Measurements from ENCODE around the gene COPS3.

COPS3 gene

GRCh38 chr17:17217995-17218394, 63.1 kb downstream of the COPS3 start:
- no peak for DNase-seq (ENCODE audit: low read depth, low spot score)

GRCh38 chr17:17216776-17217175, 64.3 kb downstream of the COPS3 start:
- DNase-seq (ENCODE audit: low read depth, low spot score) = no peak

GRCh38 chr17:17216236-17216635, 64.8 kb downstream of the COPS3 start:
- no peak for DNase-seq (ENCODE audit: low read depth, low spot score)

- DNase-seq (ENCODE audit: low read depth, low spot score) = no peak
Observed at GRCh38 chr17:17215575-17215974, 65.5 kb downstream of the COPS3 start.

GRCh38 chr17:17214646-17215436, 66.2 kb downstream of the COPS3 start:
- DNase-seq (ENCODE audit: low read depth, low spot score) = no peak

DNA sequence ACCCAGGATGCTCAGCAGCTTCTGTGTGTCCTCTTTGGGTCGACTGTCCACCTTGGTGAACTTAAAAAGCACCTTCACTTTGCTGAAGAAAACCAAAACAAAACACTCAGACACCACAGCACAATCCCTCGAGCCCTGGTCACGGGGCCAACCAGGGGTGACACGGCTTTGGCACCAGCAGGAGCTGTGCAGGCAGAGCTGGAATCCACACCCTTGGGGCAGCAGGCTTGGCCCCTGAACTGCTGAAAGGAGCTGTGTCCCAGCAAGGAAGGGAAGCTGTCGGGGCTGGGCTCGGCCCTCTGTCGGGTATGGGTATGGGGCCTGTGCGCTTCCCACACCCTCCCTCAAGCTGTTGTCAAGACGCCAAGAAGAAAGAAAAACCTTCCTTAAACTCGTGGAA, 67.3 kb downstream of the COPS3 start:
- no peak for DNase-seq (ENCODE audit: low read depth, low spot score)

DNA sequence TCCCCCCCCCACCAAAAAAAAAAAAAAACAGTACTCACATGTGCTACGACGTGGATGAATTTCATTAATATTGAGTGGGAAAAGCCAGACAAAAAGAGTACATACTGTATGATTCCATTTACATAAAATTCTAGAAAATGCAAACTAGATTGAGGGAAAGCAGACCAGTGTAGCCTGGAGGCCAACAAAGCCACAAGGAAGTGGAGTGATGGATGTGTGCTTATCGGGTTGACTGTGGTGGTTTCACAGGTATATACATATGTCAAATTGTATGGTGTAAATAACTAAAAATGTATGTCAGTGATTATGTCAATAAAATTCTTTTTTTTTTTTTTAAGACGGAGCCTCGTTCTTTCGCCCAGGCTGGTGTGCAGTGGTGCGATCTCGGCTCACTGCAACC, 73.0 kb downstream of the COPS3 start:
- DNase-seq (ENCODE audit: low read depth, low spot score) = no peak

GRCh38 chr17:17206913-17207335, 74.1 kb downstream of the COPS3 start:
- peak; percentile 43 for DNase-seq (ENCODE audit: low read depth, low spot score)

GRCh38 chr17:17206124-17206912, 74.7 kb downstream of the COPS3 start, which contains the start of gene PLD6:
Gene PLD6, minus strand, starts transcription at chr17:17206333. Its CDS starts 47 bp downstream, at chr17:17206286.
- DNase-seq (ENCODE audit: low read depth, low spot score) = peak; percentile 64

GRCh38 chr17:17205368-17206123, 75.5 kb downstream of the COPS3 start:
- peak; percentile 76 for DNase-seq (ENCODE audit: low read depth, low spot score)

GRCh38 chr17:17204635-17205231, 76.3 kb downstream of the COPS3 start:
- DNase-seq (ENCODE audit: low read depth, low spot score) = no peak

DNA sequence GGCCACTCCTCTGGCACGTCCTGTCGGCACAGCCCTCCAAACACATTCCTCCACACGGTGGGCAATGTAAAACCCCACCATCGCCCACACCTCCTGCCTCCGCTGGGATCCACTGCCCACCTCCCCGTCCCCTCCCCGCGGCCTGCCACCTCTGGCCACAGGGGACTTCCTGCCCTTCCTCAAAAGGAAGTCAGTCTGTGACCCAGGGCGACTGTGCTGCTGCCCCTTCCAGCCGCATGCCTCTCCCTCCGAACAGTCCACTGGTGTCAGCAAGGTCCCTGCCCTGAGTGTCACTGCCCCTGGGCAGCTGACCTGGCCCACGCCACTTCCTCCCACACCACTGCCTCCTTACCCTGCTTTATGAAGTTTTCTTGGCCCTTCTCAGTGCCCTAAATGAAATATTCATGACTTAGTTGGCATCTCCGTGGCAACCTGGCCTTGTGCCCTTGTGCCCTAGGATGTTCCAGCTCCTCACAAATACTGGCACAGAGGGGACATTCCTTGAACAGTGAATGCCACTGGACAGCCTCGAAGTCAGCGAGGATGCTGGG, 76.9 kb downstream of the COPS3 start:
- no peak for DNase-seq (ENCODE audit: low read depth, low spot score)

DNA sequence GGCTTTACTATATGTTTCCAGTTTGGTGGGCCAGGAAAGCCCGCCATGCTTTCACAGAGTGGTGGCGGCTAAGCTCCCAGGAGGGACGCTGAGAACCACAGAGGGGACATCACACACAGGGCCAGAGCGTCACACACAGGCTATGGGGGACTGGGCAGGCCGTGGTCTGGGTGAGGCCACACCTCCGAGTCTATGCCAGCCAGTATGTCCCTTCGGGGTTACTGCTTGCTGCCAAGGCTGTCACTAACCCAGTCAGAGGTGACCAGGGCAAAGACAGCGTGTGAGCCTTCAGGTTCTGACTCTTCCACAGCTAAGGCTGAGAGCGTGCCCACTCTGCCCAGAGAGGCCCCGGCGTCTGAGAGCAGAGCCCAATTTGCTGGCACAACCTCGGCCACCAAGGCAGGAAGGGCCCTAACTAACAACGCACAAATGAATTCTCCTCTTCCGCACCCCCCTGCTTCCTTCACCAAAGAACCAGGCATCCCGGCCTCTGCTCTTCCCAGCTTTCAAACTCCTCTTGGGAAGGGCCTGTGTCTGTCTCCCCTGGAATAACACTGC, 77.8 kb downstream of the COPS3 start:
- DNase-seq (ENCODE audit: low read depth, low spot score) = no peak

DNA sequence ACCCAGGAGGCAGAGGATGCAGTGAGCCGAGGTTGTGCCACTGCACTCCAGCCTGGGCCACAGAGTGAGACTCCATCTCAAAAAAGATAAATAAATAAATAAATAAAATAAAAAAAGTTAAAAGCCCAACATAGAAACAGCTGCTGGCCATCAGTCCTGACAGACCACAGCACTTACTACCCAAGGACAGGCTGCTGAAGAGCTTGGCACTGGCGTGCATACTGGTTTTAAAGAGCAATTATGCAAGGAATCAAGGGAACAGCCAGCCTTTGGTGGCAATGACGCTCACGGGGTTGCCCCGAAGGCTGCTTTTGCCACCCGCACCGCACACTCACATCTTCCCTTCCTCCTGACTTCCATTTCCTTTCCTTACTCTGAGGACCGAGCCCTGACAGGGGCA, 79.1 kb downstream of the COPS3 start:
- DNase-seq (ENCODE audit: low read depth, low spot score) = no peak

- no peak for DNase-seq (ENCODE audit: low read depth, low spot score)
Observed at GRCh38 chr17:17201271-17201670, 79.8 kb downstream of the COPS3 start.

- no peak for DNase-seq (ENCODE audit: low read depth, low spot score)
Observed at GRCh38 chr17:17200831-17201230, 80.2 kb downstream of the COPS3 start.

DNA sequence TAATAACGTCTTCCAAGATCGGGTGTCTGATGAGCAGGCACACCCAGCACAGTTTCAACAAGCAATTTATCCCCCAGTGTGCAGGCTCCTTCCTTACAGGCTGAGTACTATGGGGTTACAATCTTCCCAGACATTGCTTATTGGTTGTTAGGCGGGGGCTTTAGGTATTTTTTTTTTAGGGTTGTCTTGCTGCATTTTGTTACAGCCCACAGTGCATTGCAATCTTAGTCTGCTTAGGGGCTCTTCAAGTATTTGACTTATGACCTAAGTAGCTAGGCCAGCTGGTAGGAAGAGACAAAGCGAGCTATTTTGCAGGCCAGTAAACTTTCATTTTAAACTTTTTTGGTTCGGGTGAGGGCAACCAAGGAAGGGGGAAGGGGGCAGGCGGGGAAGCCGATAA, 80.7 kb downstream of the COPS3 start:
- no peak for DNase-seq (ENCODE audit: low read depth, low spot score)

DNA sequence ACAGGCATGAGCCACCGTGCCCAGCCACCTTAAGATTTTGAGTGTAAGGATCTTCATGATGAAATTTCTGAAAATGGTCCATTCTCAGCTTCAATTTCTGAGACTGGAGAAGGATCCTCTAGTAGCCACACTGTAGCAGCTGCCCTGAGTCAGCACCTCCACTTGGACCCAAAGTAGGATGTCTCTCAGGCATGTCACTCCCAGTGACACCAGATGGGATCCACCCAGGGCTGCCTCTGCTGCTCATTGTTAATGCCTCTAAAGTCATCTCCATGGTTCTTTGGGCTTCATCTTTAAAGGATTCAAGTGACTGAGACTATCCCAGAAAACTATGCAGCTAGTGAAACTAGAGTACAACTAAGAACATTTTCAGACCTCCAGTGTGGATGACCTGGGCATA, 82.8 kb downstream of the COPS3 start:
- no peak for DNase-seq (ENCODE audit: low read depth, low spot score)

GRCh38 chr17:17196776-17197175, 84.3 kb downstream of the COPS3 start:
- no peak for DNase-seq (ENCODE audit: low read depth, low spot score)
